SK-N-SH (cell line): ENCODE results near the gene KLHL8. TPM values are rescaled to one million over a fixed set of nuclear protein-coding genes. Genes with fewer than 3 reads are reported as not detected.

Experiments
- CTCF ChIA-PET: fragments of 300-600, 350-600 bp; formaldehyde crosslinking; extraction: SDS; loops from one replicate; lab custom pipeline; 2021; lab: Yijun Ruan, JAX
- POLR2A ChIA-PET: fragments of 350-600 bp; sonication (Branson Sonifier 250); formaldehyde crosslinking; extraction: SDS; loops from one replicate; lab custom pipeline; 2020; ENCODE audit warnings: antibody characterized with exemption, inconsistent platforms; lab: Yijun Ruan, JAX
- DNase-seq: peaks from one replicate; pipeline ENCODE4 v3.0.0; 2012
- H2AFZ ChIP-seq: fragments of 200-600 bp; sonication (generic); 2 replicates; pipeline ENCODE4 v1.8.1; 2016; ENCODE audit warnings: antibody characterized with exemption, mild to moderate bottlenecking, low read depth
- H3F3A ChIP-seq: fragments of 200-600 bp; sonication (generic); replicated peaks from 2 replicates; pipeline ENCODE3; 2016; ENCODE audit warnings: antibody characterized with exemption, mild to moderate bottlenecking; ENCODE audit not compliant: insufficient read depth
- H3K27ac ChIP-seq, 2 experiments: fragments of 200-500 bp in 1 of 2; fragments of 200-600 bp in 1 of 2; sonication (Bioruptor generic) in 1 of 2; sonication (generic), shearing (Covaris generic) in 1 of 2; 2 replicates each; pipeline versions ENCODE4 v1.5.1 to v1.6.1; 2014 to 2016; ENCODE audit warnings: low read depth in 2 of 2, inconsistent platforms in 1 of 2, low read length in 1 of 2, mild to moderate bottlenecking in 1 of 2, mixed read lengths in 1 of 2
- H3K27me3 ChIP-seq: fragments of 200-600 bp; sonication (generic), shearing (Covaris generic); 2 replicates; pipeline ENCODE4 v1.6.1; 2016; ENCODE audit warnings: mixed run types; ENCODE audit not compliant: insufficient read depth
- H3K36me3 ChIP-seq, 2 experiments: fragments of 200-500 bp in 1 of 2; fragments of 200-600 bp in 1 of 2; sonication (Bioruptor generic) in 1 of 2; sonication (generic) in 1 of 2; replicated peaks in 1 of 2; 2 replicates each; pipeline versions ENCODE3 to v1.5.1; 2014 to 2016; ENCODE audit warnings: low read length in 1 of 2, mild to moderate bottlenecking in 1 of 2; ENCODE audit not compliant: insufficient read depth in 2 of 2, control insufficient read depth in 1 of 2
- H3K4me1 ChIP-seq, 2 experiments: fragments of 200-500 bp in 1 of 2; fragments of 200-600 bp in 1 of 2; sonication (Bioruptor generic) in 1 of 2; sonication (generic), shearing (Covaris generic) in 1 of 2; 2 replicates each; pipeline versions ENCODE4 v1.5.1 to v1.6.1; 2014 to 2016; ENCODE audit warnings: low read depth in 1 of 2, low read length in 1 of 2, mixed run types in 1 of 2; ENCODE audit not compliant: insufficient read depth in 2 of 2, control insufficient read depth in 1 of 2
- H3K4me2 ChIP-seq: fragments of 200-600 bp; sonication (generic), shearing (Covaris generic); 2 replicates; pipeline ENCODE4 v1.6.1; 2017; ENCODE audit warnings: mixed run types
- H3K4me3 ChIP-seq, 2 experiments: fragments of 200-500 bp in 1 of 2; fragments of 200-600 bp in 1 of 2; sonication (Bioruptor generic) in 1 of 2; sonication (generic), shearing (Covaris generic) in 1 of 2; 2 replicates each; pipeline versions ENCODE4 v1.5.1 to v1.8.1; 2014 to 2016; ENCODE audit warnings: low read depth in 2 of 2, inconsistent platforms in 1 of 2, low read length in 1 of 2, mild to moderate bottlenecking in 1 of 2, mixed read lengths in 1 of 2, moderate library complexity in 1 of 2
- H3K79me2 ChIP-seq: fragments of 200-600 bp; sonication (generic); 2 replicates; pipeline ENCODE4 v1.8.1; 2017; ENCODE audit warnings: mild to moderate bottlenecking; ENCODE audit not compliant: insufficient read depth
- H3K9ac ChIP-seq: fragments of 200-600 bp; sonication (generic); 2 replicates; pipeline ENCODE4 v1.6.1; 2017; ENCODE audit warnings: mixed run types
- H3K9me2 ChIP-seq: fragments of 200-600 bp; sonication (generic); 2 replicates; pipeline ENCODE4 v1.6.1; 2017; ENCODE audit warnings: mixed run types
- H3K9me3 ChIP-seq: fragments of 200-600 bp; sonication (generic); 2 replicates; pipeline ENCODE4 v1.6.1; 2017; ENCODE audit warnings: mixed run types, mild to moderate bottlenecking, moderate library complexity
- H4K20me1 ChIP-seq: fragments of 200-600 bp; sonication (generic); 2 replicates; pipeline ENCODE4 v1.6.1; 2017; ENCODE audit warnings: mild to moderate bottlenecking, mixed run types; ENCODE audit not compliant: insufficient read depth
- FOSL2 ChIP-seq: IDR thresholded peaks from 2 replicates; pipeline ENCODE4 v1.4.0; 2012; ENCODE audit warnings: low read depth, mild to moderate bottlenecking, moderate library complexity, borderline replicate concordance
- GABPA ChIP-seq: IDR thresholded peaks from 2 replicates; pipeline ENCODE4 v1.4.0; 2012; ENCODE audit warnings: low read depth, mild to moderate bottlenecking
- GATA2 ChIP-seq: sonication (generic); formaldehyde crosslinking; IDR thresholded peaks from 2 replicates; pipeline ENCODE4 v1.5.0; 2020; ENCODE audit warnings: mild to moderate bottlenecking, missing genetic modification reagents
- MEF2A ChIP-seq: IDR thresholded peaks from 2 replicates; pipeline ENCODE4 v1.4.0; 2012; ENCODE audit warnings: low read depth, borderline replicate concordance
- NFIC ChIP-seq: IDR thresholded peaks from 2 replicates; pipeline ENCODE4 v1.4.0; 2012; ENCODE audit warnings: borderline replicate concordance
- RCOR1 ChIP-seq: fragments of 150-350 bp; IDR thresholded peaks from 2 replicates; pipeline ENCODE4 v1.6.1; 2017; ENCODE audit warnings: antibody characterized with exemption, low read length
- RXRA ChIP-seq: IDR thresholded peaks from 2 replicates; pipeline ENCODE4 v1.4.0; 2012; ENCODE audit warnings: low read depth, mild to moderate bottlenecking, borderline replicate concordance
- SIN3A ChIP-seq: IDR thresholded peaks from 2 replicates; pipeline ENCODE4 v1.6.1; 2012; ENCODE audit warnings: low read depth, mild to moderate bottlenecking, low read length, moderate library complexity, borderline replicate concordance
- SMC3 ChIP-seq: IDR thresholded peaks from 2 replicates; pipeline ENCODE4 v1.6.1; 2012; ENCODE audit warnings: low read depth, low read length, improper control_type of control experiment
- TAF1 ChIP-seq: IDR thresholded peaks from 2 replicates; pipeline ENCODE4 v1.6.1; 2012; ENCODE audit warnings: low read depth, mild to moderate bottlenecking, low read length, moderate library complexity, borderline replicate concordance
- TCF12 ChIP-seq: IDR thresholded peaks from 2 replicates; pipeline ENCODE4 v1.4.0; 2012
- TEAD4 ChIP-seq: IDR thresholded peaks from 2 replicates; pipeline ENCODE4 v1.4.0; 2012; ENCODE audit warnings: mild to moderate bottlenecking, borderline replicate concordance; ENCODE audit not compliant: insufficient read depth
- YY1 ChIP-seq: IDR thresholded peaks from 2 replicates; pipeline ENCODE4 v1.4.0; 2012; ENCODE audit warnings: low read depth, mild to moderate bottlenecking
- WGBS: methylation state at CpG from one replicate; pipeline ENCODE4 v1.1.6; 2017; ENCODE audit warnings: low lambda C conversion rate; 5-methylcytosine and 5-hydroxymethylcytosine counted together
- polyA plus RNA-seq, 3 experiments: library from polyadenylated mRNA; depleted of rRNA; stranded (reverse); fragments of >200 nt; gene quantifications; 2 replicates each; pipeline ENCODE4 v1.2.3, GENCODE V29; 2012
- TF ChIP-seq, protein P1 (sequence below): fragments of 150-350 bp; IDR thresholded peaks from 2 replicates; pipeline ENCODE4 v1.6.1; 2017; ENCODE audit warnings: antibody characterized with exemption, low read length, low read depth, borderline replicate concordance
- TF ChIP-seq, protein P2 (sequence below): IDR thresholded peaks from 2 replicates; pipeline ENCODE4; 2012
- TF ChIP-seq, protein P3 (sequence below): fragments of 150-350 bp; IDR thresholded peaks from 2 replicates; pipeline ENCODE4 v1.6.1; 2016; ENCODE audit warnings: mild to moderate bottlenecking, low read depth, low read length

Gene KLHL8
- polyA plus RNA-seq, 1 of the 3 experiments (the other 2 are of a cell fraction): 2.4 TPM

DNA sequence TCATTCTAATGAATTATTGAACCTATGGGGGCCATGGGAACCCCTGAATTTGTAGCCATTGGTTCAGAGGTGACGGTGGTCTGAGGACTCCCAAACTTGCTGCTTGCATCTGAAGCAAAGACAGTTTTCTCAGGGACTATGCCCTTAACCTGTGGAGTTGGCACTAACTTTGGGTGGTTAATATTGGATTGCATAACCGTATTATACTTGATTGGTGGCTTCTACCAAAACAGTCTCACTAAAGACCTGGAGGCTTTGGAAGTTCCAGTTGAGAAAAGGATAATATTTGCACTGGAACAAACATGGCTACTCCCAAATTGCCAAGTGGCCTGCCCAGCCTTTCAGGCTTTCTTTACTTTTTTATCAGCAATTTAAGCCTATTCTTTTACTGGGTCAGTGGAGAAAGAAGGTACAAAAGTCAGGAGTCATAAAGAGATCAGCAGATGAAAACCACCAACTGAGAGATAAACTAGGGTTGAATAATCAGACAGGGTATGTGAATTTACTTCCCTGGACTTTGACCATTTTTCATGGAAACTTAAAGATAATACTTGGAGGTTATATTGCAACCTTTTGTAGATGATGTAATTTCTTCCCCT lies 7.9 kb upstream of the KLHL8 start (continued):
- TF ChIP-seq MEF2A: no peak
- TF ChIP-seq TEAD4: no peak
- no peak for TF ChIP-seq GABPA
- TF ChIP-seq FOSL2: no peak
- TF ChIP-seq SMC3: no peak
- no peak for TF ChIP-seq GATA2 (CRISPR knock-in tag)

- H3K9ac ChIP-seq: no peak overlapping the region
- H3K4me3 ChIP-seq: no peak overlapping the region
- TF ChIP-seq FOSL2 (no peak), MEF2A (no peak), SMC3 (no peak), TAF1 (no peak), NFIC (no peak), RCOR1 (no peak), GABPA (no peak), YY1 (no peak), SIN3A (no peak), RXRA (no peak), TEAD4 (no peak), TCF12 (no peak)
- TF ChIP-seq, protein P1, sequence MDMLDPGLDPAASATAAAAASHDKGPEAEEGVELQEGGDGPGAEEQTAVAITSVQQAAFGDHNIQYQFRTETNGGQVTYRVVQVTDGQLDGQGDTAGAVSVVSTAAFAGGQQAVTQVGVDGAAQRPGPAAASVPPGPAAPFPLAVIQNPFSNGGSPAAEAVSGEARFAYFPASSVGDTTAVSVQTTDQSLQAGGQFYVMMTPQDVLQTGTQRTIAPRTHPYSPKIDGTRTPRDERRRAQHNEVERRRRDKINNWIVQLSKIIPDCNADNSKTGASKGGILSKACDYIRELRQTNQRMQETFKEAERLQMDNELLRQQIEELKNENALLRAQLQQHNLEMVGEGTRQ: no peak
- TF ChIP-seq, protein P2, sequence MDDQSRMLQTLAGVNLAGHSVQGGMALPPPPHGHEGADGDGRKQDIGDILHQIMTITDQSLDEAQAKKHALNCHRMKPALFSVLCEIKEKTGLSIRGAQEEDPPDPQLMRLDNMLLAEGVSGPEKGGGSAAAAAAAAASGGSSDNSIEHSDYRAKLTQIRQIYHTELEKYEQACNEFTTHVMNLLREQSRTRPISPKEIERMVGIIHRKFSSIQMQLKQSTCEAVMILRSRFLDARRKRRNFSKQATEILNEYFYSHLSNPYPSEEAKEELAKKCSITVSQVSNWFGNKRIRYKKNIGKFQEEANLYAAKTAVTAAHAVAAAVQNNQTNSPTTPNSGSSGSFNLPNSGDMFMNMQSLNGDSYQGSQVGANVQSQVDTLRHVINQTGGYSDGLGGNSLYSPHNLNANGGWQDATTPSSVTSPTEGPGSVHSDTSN: no peak
- TF ChIP-seq, protein P3, sequence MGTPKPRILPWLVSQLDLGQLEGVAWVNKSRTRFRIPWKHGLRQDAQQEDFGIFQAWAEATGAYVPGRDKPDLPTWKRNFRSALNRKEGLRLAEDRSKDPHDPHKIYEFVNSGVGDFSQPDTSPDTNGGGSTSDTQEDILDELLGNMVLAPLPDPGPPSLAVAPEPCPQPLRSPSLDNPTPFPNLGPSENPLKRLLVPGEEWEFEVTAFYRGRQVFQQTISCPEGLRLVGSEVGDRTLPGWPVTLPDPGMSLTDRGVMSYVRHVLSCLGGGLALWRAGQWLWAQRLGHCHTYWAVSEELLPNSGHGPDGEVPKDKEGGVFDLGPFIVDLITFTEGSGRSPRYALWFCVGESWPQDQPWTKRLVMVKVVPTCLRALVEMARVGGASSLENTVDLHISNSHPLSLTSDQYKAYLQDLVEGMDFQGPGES: no peak
- H4K20me1 ChIP-seq: no peaks in the 10 kb centered on the region
- CTCF ChIA-PET: interaction anchor here (1.3 to 2.4 kb wide), 4 partner anchors 8 to 306 kb away, joined by 3 to 9 read pairs (median 6); partner anchors contain the start of gene KLHL8
- H3K27me3 ChIP-seq: no peaks in the 10 kb centered on the region
- DNase-seq: no peak
- H3K27ac ChIP-seq: no peak overlapping the region
- no peaks in the 10 kb centered on the region for H3K36me3 ChIP-seq
- H3K4me1 ChIP-seq: no peaks in the 10 kb centered on the region
- H3F3A ChIP-seq: no peaks in the 10 kb centered on the region
- H3K79me2 ChIP-seq: no peaks in the 10 kb centered on the region
- H3K9me3 ChIP-seq: no peaks in the 10 kb centered on the region
- no peak overlapping the region for H3K4me2 ChIP-seq
- H3K9me2 ChIP-seq: no peaks in the 10 kb centered on the region
- 64% methylated on average over 1 of the region's 1 CpG for WGBS
- POLR2A ChIA-PET: no interaction called here
- no peak overlapping the region for H2AFZ ChIP-seq
These were observed 7.3 kb upstream of the KLHL8 start for GRCh38 chr4:87227751-87228151.
